HCT116 (cell line): ENCODE measurements around the gene UNC79. TPM values are rescaled to one million over a fixed set of nuclear protein-coding genes. Genes with fewer than 3 reads are reported as not detected.

ENCODE experiments used
- ATAC-seq: fragments of 200-7000 bp; cut with Tn5 transposase; 2 replicates; pipeline ENCODE4 v1.9.1; 2020; ENCODE audit warnings: mild to moderate bottlenecking, moderate library complexity
- BruUV-seq: library from RNA; stranded (reverse); fragments of 400-500 nt; replicated peaks from 2 replicates; lab custom pipeline; 2021; lab: Mats Ljungman, UMichigan
- CTCF ChIA-PET: fragments of 300-600 bp; sonication (Branson Sonifier 250); formaldehyde crosslinking; loops from one replicate; lab custom pipeline; 2021; ENCODE audit warnings: antibody characterized with exemption; lab: Charles Lee
- POLR2A ChIA-PET: fragments of 300-600, 350-600 bp; sonication (Branson Sonifier 250); formaldehyde crosslinking; loops from one replicate; lab custom pipeline; 2021; ENCODE audit warnings: antibody characterized with exemption; lab: Charles Lee
- RAD21 ChIA-PET, 2 experiments: fragments of 300-600 bp; sonication (Branson Sonifier 250); formaldehyde crosslinking; loops; one replicate each; lab custom pipeline; 2023; ENCODE audit warnings: low total read pairs in 2 of 2; ENCODE audit not compliant: uncharacterized antibody in 2 of 2, unreplicated experiment in 2 of 2, low non-redundant PET in 1 of 2; lab: Charles Lee
- DNase-seq: peaks from one replicate; pipeline ENCODE4 v3.0.0-alpha.2; 2010; ENCODE audit warnings: low read depth, low spot score
- H2AFZ ChIP-seq: fragments of 200-600 bp; shearing (Covaris generic), sonication (generic); 2 replicates; pipeline ENCODE4 v1.6.1; 2017; ENCODE audit warnings: low read depth, mixed run types, mixed read lengths, antibody characterized with exemption, low read length; ENCODE audit not compliant: poor library complexity, severe bottlenecking
- H3K27ac ChIP-seq: 2 replicates; pipeline ENCODE4 v1.5.1; 2012; ENCODE audit warnings: low read depth, low read length
- H3K27me3 ChIP-seq: fragments of 200-600 bp; sonication (generic); 2 replicates; pipeline ENCODE4 v1.6.1; 2016; ENCODE audit warnings: mixed run types, low read length, mixed read lengths; ENCODE audit not compliant: insufficient read depth
- H3K36me3 ChIP-seq, 2 experiments: fragments of 200-500 bp in 1 of 2; fragments of 200-600 bp in 1 of 2; sonication (Bioruptor generic) in 1 of 2; sonication (generic) in 1 of 2; 2 replicates each; pipeline versions ENCODE4 v1.5.1 to v1.6.1; 2014 to 2016; ENCODE audit warnings: low read length in 2 of 2, inconsistent platforms in 1 of 2, mixed read lengths in 1 of 2, mixed run types in 1 of 2; ENCODE audit not compliant: insufficient read depth in 2 of 2, control insufficient read depth in 1 of 2
- H3K4me1 ChIP-seq, 2 experiments: fragments of 200-600 bp in 1 of 2; sonication (generic) in 1 of 2; 2 replicates each; pipeline versions ENCODE4 v1.5.1 to v1.6.1; 2012 to 2017; ENCODE audit warnings: low read length in 2 of 2, inconsistent platforms in 1 of 2, mild to moderate bottlenecking in 1 of 2, mixed read lengths in 1 of 2, mixed run types in 1 of 2, moderate library complexity in 1 of 2; ENCODE audit not compliant: insufficient read depth in 2 of 2, control insufficient read depth in 1 of 2
- H3K4me2 ChIP-seq: fragments of 200-600 bp; sonication (generic); 2 replicates; pipeline ENCODE4 v1.6.1; 2017; ENCODE audit warnings: mixed run types, low read length, mixed read lengths
- H3K4me3 ChIP-seq, 2 experiments: fragments of 200-600 bp in 1 of 2; sonication (generic) in 1 of 2; replicated peaks in 1 of 2; 2 replicates each; pipeline ENCODE4 v1.5.1; 2011 to 2016; ENCODE audit warnings: low read length in 2 of 2, control low read depth in 1 of 2, low read depth in 1 of 2, mild to moderate bottlenecking in 1 of 2, mixed read lengths in 1 of 2, mixed run types in 1 of 2
- H3K79me2 ChIP-seq: fragments of 200-600 bp; sonication (generic); 2 replicates; pipeline ENCODE4 v1.6.1; 2017; ENCODE audit warnings: mild to moderate bottlenecking, mixed run types, low read length, moderate library complexity, mixed read lengths; ENCODE audit not compliant: insufficient read depth
- H3K9ac ChIP-seq: fragments of 200-600 bp; sonication (generic); 2 replicates; pipeline ENCODE4 v1.6.1; 2016; ENCODE audit warnings: low read length, mixed read lengths
- H3K9me2 ChIP-seq: fragments of 200-600 bp; sonication (generic), shearing (Covaris generic); 2 replicates; pipeline ENCODE4 v1.6.1; 2017; ENCODE audit warnings: mixed run types, mild to moderate bottlenecking, moderate library complexity; ENCODE audit not compliant: insufficient read depth
- H3K9me3 ChIP-seq, 2 experiments: fragments of 200-500 bp in 1 of 2; fragments of 200-600 bp in 1 of 2; sonication (Bioruptor generic) in 1 of 2; sonication (generic) in 1 of 2; 2 replicates each; pipeline ENCODE4 v1.6.1; 2014 to 2017; ENCODE audit warnings: low read length in 2 of 2, mixed read lengths in 2 of 2, inconsistent platforms in 1 of 2, low read depth in 1 of 2, mild to moderate bottlenecking in 1 of 2, mixed run types in 1 of 2, moderate library complexity in 1 of 2; ENCODE audit not compliant: control insufficient read depth in 1 of 2, insufficient read depth in 1 of 2
- H4K20me1 ChIP-seq: fragments of 200-600 bp; sonication (generic), shearing (Covaris generic); 2 replicates; pipeline ENCODE4 v1.6.1; 2017; ENCODE audit warnings: mixed run types, mild to moderate bottlenecking, moderate library complexity; ENCODE audit not compliant: insufficient read depth
- ATF3 ChIP-seq: IDR thresholded peaks from 2 replicates; pipeline ENCODE4 v1.6.1; 2012
- CBX3 ChIP-seq: IDR thresholded peaks from 2 replicates; pipeline ENCODE4 v1.6.1; 2012; ENCODE audit warnings: low read depth
- CEBPB ChIP-seq: IDR thresholded peaks from 2 replicates; pipeline ENCODE4 v1.6.1; 2012; ENCODE audit warnings: low read depth
- CTCF ChIP-seq, 3 experiments: fragments of 200-600 bp in 1 of 3; sonication (generic) in 1 of 3; IDR thresholded peaks in 2 of 3; conservative IDR thresholded peaks in 1 of 3; 2 replicates each; pipeline ENCODE4 v1.5.1; 2012 to 2017; ENCODE audit warnings: low read depth in 2 of 3, low read length in 2 of 3, antibody characterized with exemption in 1 of 3, borderline replicate concordance in 1 of 3, control low read depth in 1 of 3, mild to moderate bottlenecking in 1 of 3, mixed read lengths in 1 of 3, mixed run types in 1 of 3, moderate library complexity in 1 of 3; ENCODE audit not compliant: insufficient read depth in 1 of 3
- EGR1 ChIP-seq: IDR thresholded peaks from 2 replicates; pipeline ENCODE4 v1.6.1; 2012; ENCODE audit warnings: low read depth
- ELF1 ChIP-seq: IDR thresholded peaks from 2 replicates; pipeline ENCODE4 v1.6.1; 2012; ENCODE audit warnings: low read depth, borderline replicate concordance
- EZH2 ChIP-seq: fragments of 200-600 bp; sonication (generic); IDR thresholded peaks from 2 replicates; pipeline ENCODE4 v1.6.1; 2017; ENCODE audit warnings: antibody characterized with exemption, mixed run types
- FOSL1 ChIP-seq: IDR thresholded peaks from 2 replicates; pipeline ENCODE4 v1.6.1; 2012; ENCODE audit warnings: low read depth
- POLR2A ChIP-seq: IDR thresholded peaks from 2 replicates; pipeline ENCODE4 v1.7.0; 2011; ENCODE audit warnings: borderline replicate concordance; ENCODE audit not compliant: insufficient read depth, insufficient read length; ENCODE audit errors: extremely low read depth
- POLR2AphosphoS5 ChIP-seq: IDR thresholded peaks from 2 replicates; pipeline ENCODE4 v1.6.1; 2011; ENCODE audit warnings: mild to moderate bottlenecking, low read depth, low read length, moderate library complexity
- RAD21 ChIP-seq: IDR thresholded peaks from 2 replicates; pipeline ENCODE4 v1.6.1; 2012; ENCODE audit warnings: low read depth, mild to moderate bottlenecking
- REST ChIP-seq: IDR thresholded peaks from 2 replicates; pipeline ENCODE4 v1.6.1; 2012; ENCODE audit warnings: low read depth
- SIN3A ChIP-seq: IDR thresholded peaks from 2 replicates; pipeline ENCODE4 v1.6.1; 2012; ENCODE audit warnings: low read depth
- SRF ChIP-seq: IDR thresholded peaks from 2 replicates; pipeline ENCODE4 v1.6.1; 2012; ENCODE audit warnings: low read depth
- TCF7L2 ChIP-seq: IDR thresholded peaks from 2 replicates; pipeline ENCODE4 v1.7.0; 2011; ENCODE audit warnings: borderline replicate concordance, inconsistent platforms; ENCODE audit not compliant: insufficient read depth, insufficient read length; ENCODE audit errors: extremely low read depth
- ZFX ChIP-seq: fragments of 450-650 bp; IDR thresholded peaks from 2 replicates; pipeline ENCODE4 v1.6.1; 2017
- ZNF274 ChIP-seq: fragments of 200-500 bp; sonication (Bioruptor generic); IDR thresholded peaks from 2 replicates; pipeline ENCODE4 v1.6.1; 2014; ENCODE audit warnings: mild to moderate bottlenecking, low read depth, low read length, inconsistent platforms
- intact Hi-C: fragments of 100-400 bp; cut with micrococcal nuclease; formaldehyde crosslinking; loops from 2 replicates; pipeline ENCODE4 v1.10.0; 2022
- total RNA-seq: library from RNA; stranded (reverse); gene quantifications from one replicate; pipeline ENCODE4 v1.2.1, GENCODE V29; 2021; ENCODE audit not compliant: unreplicated experiment

UNC79 gene
- total RNA-seq, 1 experiment from 2014 or later: 0.10 TPM

GRCh38 chr14:93456356-93456755 is 25.6 kb downstream of the UNC79 start:
- ATAC-seq: no peak
- DNase-seq: no peak
- RAD21 ChIA-PET: no interaction called here
- TF ChIP-seq REST: no peak
- TF ChIP-seq SRF: no peak
- TF ChIP-seq SIN3A: no peak
- no peak for TF ChIP-seq RAD21
- TF ChIP-seq FOSL1: no peak
- no peak for TF ChIP-seq EZH2
- no peak for TF ChIP-seq ZFX
- TF ChIP-seq ZNF274: no peak
- TF ChIP-seq ATF3: no peak
- TF ChIP-seq ELF1: no peak
- TF ChIP-seq TCF7L2: no peak
- no peak for TF ChIP-seq POLR2AphosphoS5
- no peak for TF ChIP-seq CBX3
- TF ChIP-seq CTCF (IDR thresholded peaks at IDR 0.05 in 2 of 3, conservative IDR thresholded peaks at IDR 0.05 in 1 of 3; ENCODE audit: borderline replicate concordance in 1 of 3, insufficient read depth in 1 of 3, low read depth in 2 of 3, low read length in 2 of 3): no peak
- TF ChIP-seq EGR1: no peak
- TF ChIP-seq CEBPB: no peak
- no peak for TF ChIP-seq POLR2A
- no TSS peak for BruUV-seq
- H2AFZ ChIP-seq: no peak overlapping the region
- H4K20me1 ChIP-seq: no peaks in the 10 kb centered on the region
- H3K9me2 ChIP-seq: no peaks in the 10 kb centered on the region
- POLR2A ChIA-PET: no interaction called here
- CTCF ChIA-PET: interaction anchor here (0.8 kb wide), 1 partner anchor 9 kb away, joined by 3 read pairs; no protein-coding TSS in a partner anchor
- H3K4me3 ChIP-seq: no peak overlapping the region
- no peak overlapping the region for H3K27ac ChIP-seq
- no peak overlapping the region for H3K9ac ChIP-seq
- no peaks in the 10 kb centered on the region for H3K4me1 ChIP-seq
- H3K36me3 ChIP-seq: no peaks in the 10 kb centered on the region
- peaks cover 34% of the 10 kb centered on the region for H3K27me3 ChIP-seq
- no peaks in the 10 kb centered on the region for H3K79me2 ChIP-seq
- no peak overlapping the region for H3K4me2 ChIP-seq
- no peaks in the 10 kb centered on the region for H3K9me3 ChIP-seq
- intact Hi-C loops: no loop called here
